AG10803 (cell line): ENCODE data around the gene ARHGAP10.
A peak's percentile ranks its signal among the peaks of the same experiment; 100 is the strongest.
"Not testable (repeated sequence)": the region's sequence is repeated elsewhere in the genome, so short reads cannot be mapped to it uniquely, and the experiment has no call there.

Experiments
- DNase-seq: peaks from one replicate; pipeline ENCODE4 v3.0.0; 2010; ENCODE audit warnings: low read depth
- H3K4me3 ChIP-seq: 2 replicates; pipeline ENCODE4 v1.5.1; 2011; ENCODE audit warnings: mild to moderate bottlenecking, low read length, control low read depth
- TF ChIP-seq, protein P1 (sequence below): conservative IDR thresholded peaks from 2 replicates; pipeline ENCODE4 v1.5.1; 2011; ENCODE audit warnings: mild to moderate bottlenecking, low read length, control low read depth, inconsistent platforms

ARHGAP10 gene

DNA sequence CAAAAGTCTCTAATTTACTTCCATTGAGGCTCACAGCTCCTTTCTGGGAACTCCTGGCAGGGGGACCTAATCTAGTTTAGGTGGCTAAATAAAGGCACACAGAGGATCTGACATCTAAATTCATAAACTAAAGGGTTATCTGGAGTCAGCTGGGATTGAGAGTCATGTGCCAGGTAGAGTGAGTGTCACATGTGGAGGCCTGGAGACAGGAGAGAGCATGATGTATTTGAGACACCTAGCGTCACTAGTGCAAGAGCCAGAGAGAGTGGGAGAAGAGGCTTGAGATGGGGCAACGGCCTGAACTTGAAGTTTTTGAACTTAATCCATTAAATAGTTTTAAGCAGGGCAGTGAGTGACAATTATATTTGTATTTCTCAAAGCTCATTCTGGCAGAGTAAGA is 152.6 kb downstream of the ARHGAP10 start:
- TF ChIP-seq, protein P1, sequence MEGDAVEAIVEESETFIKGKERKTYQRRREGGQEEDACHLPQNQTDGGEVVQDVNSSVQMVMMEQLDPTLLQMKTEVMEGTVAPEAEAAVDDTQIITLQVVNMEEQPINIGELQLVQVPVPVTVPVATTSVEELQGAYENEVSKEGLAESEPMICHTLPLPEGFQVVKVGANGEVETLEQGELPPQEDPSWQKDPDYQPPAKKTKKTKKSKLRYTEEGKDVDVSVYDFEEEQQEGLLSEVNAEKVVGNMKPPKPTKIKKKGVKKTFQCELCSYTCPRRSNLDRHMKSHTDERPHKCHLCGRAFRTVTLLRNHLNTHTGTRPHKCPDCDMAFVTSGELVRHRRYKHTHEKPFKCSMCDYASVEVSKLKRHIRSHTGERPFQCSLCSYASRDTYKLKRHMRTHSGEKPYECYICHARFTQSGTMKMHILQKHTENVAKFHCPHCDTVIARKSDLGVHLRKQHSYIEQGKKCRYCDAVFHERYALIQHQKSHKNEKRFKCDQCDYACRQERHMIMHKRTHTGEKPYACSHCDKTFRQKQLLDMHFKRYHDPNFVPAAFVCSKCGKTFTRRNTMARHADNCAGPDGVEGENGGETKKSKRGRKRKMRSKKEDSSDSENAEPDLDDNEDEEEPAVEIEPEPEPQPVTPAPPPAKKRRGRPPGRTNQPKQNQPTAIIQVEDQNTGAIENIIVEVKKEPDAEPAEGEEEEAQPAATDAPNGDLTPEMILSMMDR: no peak
- no peak overlapping the region for H3K4me3 ChIP-seq
- DNase-seq: no peak

DNA sequence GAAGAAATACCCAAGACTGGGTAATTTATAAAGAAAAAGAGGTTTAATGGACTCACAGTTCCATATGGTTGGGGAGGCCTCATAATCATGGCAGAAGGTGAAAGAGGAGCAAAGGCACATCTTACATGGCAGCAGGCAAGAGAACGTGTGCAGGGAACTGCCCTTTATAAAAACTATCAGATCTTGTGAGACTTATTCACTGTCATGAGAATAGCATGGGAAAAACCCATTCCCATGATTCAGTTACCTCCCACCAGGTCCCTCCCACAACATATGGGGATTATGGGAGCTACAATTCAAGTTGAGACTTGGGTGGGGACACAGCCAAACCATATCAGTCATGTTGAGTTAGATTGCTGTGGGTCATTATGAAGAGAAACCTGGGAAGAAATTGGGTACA is 153.3 kb downstream of the ARHGAP10 start:
- DNase-seq, H3K4me3 ChIP-seq: not testable (repeated sequence)

DNA sequence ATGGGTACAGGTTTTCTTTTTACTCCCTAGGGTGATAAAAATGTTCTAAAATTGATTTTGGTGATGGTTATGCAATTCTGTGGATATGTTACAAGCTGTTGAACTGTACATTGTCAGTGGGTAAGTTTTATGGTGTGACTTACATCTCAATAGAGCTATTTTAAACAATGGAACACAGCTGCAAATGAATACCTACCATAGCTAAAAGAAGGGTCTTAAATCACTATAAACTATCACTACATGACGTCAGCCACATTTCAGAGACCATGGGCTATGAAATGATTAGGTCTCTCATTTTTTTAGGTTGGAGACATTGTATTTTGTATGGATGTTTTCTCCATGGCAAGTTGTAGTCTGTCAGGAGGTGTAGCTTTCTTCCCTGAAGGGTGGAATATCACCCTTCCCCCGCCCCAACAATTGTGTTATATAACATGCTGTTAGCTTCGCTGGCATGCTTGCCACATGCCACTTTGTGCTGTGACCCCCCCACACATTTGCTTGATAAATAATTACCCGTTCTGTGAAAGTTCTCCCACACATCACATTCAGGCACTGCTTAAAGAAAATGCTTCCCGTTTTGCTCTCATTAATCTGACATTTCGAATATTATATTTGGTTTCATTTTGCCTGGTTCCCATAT is 159.7 kb downstream of the ARHGAP10 start:
- peak overlapping the region; percentile 18 for H3K4me3 ChIP-seq
- DNase-seq: peak; percentile 47
- TF ChIP-seq, protein P1: no peak

DNA sequence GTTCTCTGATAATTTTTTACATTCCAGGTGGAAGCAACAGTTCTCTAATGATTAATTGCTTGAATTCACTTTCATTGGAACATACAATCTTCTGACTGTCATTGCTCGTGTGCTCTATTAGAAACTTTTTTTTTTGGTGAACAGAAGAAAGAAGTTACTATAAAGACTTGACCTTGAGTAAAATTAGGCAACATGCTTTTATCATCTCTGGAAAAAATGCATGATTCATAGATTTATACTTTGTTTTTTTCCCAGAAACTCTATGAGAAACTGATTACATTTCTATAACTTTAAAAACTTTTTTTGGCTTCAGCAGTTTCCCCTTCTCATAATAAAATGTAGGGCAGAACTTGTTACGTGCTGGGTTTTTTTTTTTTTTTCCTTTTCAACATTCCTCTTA is 167.6 kb downstream of the ARHGAP10 start:
- peak; percentile 28 for DNase-seq
- TF ChIP-seq, protein P1: no peak

DNA sequence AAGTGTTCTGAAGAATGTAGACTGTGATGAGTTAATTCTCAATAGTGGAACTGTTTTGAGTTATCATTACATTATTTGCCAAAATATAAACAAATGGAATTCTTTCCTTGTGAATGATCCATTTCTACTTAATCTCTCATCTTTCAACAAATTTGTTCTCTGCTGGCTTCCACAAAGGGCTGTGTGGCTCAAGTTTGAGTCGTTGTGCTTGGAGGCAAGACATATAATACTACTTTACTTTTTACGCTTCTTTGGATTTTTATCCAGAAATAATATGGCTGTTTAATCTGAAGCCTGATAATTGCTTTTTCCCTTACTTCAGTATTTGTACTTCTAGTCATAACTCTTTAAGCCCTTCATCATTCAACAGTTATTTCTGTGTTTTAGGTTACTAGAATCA is 169.5 kb downstream of the ARHGAP10 start:
- DNase-seq: no peak
- TF ChIP-seq, protein P1: no peak
- no peak overlapping the region for H3K4me3 ChIP-seq

More for the DNA sequence above, 167.6 kb downstream of the ARHGAP10 start:
- no peak overlapping the region for H3K4me3 ChIP-seq

DNA sequence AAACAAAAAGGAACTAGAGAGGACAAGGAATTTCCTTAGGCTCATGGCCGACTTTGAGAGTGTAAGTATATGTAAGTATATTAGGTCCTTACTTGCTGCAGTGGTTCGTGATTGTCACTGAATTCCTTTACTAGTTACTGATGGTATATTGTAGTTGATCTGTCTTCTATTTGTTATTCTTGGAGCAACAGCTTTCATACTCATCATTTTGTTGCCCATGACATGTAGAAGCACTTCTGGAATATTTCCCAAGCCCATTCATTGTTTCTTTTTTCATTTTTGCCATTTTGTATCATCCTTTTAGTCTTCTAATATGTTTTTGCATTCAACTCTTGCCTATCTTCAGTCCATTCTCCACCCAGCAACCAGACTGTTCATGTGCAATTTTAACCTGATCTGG is 170.0 kb downstream of the ARHGAP10 start:
- TF ChIP-seq, protein P1: no peak
- no peak for DNase-seq
- no peak overlapping the region for H3K4me3 ChIP-seq

DNA sequence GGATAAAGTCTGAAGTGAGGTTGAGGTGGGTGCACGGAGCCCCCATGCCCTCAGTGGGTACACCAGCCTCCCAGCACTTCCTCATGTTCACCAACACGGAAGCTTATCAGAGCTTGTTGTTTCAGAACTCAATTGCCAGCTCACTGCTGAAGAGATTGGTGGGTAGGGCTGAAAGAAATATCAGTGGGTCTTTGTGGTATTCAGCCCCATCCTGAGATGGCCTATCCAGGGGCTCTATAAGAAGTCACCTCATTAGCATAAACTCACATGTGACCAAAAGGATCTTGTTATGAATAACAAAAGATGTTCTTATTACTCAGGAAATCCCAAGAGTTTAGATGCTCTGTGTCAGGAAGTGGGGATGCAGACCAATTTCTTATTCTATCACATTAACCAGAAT is 177.3 kb downstream of the ARHGAP10 start:
- DNase-seq: no peak
- TF ChIP-seq, protein P1: no peak
- H3K4me3 ChIP-seq: no peak overlapping the region
